Muscle of back (tissue), 11 donors: ENCODE measurements around the gene EHBP1. TPM values are rescaled to one million over a fixed set of nuclear protein-coding genes. Genes with fewer than 3 reads are reported as not detected.

Experiments used
- DNase-seq, 3 donors: peaks; one replicate each; pipeline versions ENCODE4 v3.0.0 to v3.0.0-alpha.2; 2013
- polyA plus RNA-seq, 10 donors: library from polyadenylated mRNA; unstranded; fragments of 120-200 nt; gene quantifications; one replicate each; pipeline ENCODE4 v1.2.1, GENCODE V29; 2013; ENCODE audit not compliant: insufficient read length in 10 of 10

The EHBP1 gene
- polyA plus RNA-seq, 10 donors = 24.7 to 41.5 (median 29.7) TPM

- DNase-seq = no peak
These were observed 107.7 kb downstream of the EHBP1 start for GRCh38 chr2:62812921-62813825.

- DNase-seq = peak; percentile 19 to 66 (median 34)
These were observed 108.6 kb downstream of the EHBP1 start for GRCh38 chr2:62814123-62814522.

DNA sequence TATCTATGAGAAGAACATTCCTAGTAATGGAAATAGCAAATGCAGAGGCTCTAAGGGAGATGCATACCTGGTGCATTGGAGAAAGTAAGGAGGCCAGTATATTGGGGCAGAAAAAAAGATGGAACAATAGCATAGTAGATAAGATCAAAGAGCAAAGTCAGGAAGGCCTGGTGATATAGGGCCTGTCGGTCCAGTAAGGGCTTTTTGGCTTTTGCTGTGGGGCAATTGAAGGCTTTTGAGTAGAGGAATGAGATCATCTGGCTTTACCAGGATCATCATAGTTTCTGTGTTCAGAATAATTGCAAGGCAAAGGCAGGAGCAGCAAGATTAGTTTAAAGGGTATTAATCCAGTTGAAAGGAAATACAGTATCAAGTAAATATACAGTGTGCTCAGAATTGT is 111.8 kb downstream of the EHBP1 start:
- no peak for DNase-seq

DNA sequence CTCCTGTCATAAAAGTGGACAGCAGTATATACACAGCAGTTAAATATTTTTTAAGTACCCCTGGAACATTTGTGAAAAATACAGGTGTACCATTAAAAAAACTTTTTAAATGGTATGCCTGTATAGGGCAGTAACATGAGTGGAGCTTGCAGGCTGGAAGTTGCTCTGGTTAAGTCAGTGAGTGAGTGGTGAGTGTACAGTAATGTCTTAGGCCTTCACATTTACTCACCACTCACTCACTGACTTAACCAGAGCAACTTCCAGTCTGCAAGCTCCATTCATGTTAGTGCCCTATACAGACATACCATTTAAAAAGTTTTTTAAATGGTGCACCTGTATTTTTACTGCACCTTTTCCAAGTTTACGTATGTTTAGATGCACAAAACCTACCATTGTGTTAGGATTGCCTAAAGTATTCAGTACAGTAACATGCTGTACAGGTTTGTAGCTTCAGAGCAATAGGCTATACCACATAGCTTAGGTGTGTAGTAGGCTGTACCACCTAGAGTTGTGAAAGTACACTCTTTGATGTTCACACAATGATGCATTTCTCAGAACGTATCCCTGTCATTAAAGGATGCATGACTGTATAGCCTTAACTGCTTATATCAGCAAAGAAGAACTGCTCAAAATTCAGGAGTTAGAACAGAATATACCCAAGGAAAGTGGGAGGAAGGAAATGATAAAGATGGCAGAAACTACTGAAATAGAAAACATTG is 112.6 kb downstream of the EHBP1 start:
- no peak for DNase-seq

- no peak for DNase-seq
These were observed 117.0 kb downstream of the EHBP1 start for GRCh38 chr2:62822549-62822948.

DNA sequence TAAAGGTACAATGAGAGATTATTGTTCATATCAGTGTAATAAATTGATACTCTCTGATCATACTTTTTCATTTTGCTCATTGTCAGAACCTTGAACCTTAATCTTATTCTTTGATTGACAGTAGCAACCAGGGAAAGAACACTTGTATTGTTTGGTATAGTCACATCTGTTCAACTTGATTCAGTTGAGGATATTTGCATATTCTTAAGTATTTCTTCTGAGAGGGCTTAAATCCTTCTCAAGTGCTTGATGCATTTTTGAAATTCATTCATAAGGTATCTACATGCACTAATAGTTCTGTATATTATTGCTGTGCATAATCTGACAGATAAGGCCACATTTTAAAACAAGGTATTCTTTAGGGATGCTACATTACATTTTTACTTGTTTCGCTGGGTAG is 118.9 kb downstream of the EHBP1 start:
- DNase-seq = no peak

DNA sequence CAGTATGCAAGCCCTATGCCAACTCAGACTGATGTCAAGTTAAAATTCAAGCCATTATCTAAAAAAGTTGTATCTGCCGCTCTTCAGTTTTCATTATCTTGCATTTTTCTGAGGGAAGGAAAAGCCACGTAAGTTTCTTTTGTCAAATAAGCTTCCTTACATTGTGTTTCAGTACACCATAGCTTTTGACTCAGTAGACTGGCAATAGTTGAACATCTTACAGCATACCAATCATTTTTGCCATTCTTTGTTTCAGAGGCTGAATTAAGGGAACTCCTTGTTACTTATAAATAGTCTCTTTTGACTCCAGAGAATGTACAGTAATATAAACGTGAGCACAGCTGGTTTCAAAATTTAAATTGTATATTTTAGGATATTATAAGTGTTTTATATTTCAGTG is 120.6 kb downstream of the EHBP1 start:
- DNase-seq = peak in 1 of 3 donors; percentile 15

DNA sequence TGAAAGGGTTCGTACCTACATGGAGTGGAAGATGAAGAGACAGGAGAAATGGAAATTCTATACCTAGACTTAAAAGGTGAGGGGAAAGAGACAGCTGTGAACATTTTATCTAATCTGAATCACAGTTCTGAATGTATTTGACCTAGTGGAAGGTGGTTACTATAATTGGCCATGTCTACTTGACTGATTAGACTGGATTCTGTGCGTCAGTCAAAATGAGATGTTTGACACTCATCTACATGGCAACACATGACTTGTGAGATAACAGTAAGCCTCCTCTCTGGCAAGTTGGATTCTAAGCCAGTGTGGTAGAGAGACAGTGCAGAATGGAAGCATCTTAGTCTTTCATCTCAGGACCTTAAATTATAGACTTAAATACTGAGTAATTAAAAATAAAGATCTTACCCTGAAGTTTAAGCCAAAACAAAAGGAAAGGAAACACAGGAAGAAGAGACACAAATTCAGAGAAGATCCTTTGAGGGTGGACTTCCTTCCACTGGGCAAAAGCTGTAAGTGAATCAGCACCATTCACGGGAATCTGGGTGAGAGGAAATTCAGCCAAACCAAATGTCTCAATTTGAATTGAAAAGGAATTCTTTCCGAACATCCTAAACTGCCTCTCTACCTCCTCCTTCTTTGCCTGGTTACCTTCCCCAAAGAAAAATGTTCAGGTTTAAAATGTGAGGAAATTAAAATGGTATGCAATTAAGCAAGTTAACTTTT is 121.6 kb downstream of the EHBP1 start:
- DNase-seq = no peak

DNA sequence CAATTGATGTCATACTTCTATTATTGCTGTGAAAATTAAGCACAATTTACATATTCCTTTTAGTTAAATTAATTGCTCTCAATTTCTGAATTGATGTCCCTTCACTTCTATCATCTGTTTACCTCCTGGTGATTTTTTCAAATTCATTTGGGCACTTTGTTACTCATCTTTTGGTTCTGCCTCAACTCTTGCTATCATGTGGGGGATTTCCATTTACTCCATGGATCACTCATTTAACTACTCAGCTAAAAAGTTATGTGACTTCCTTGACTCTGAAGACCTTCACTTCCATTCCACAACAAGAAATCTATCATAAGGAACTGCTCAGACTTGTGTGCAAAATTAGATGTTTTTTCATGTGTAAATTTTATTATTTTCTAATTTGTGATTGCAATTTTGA is 126.2 kb downstream of the EHBP1 start:
- no peak for DNase-seq

DNA sequence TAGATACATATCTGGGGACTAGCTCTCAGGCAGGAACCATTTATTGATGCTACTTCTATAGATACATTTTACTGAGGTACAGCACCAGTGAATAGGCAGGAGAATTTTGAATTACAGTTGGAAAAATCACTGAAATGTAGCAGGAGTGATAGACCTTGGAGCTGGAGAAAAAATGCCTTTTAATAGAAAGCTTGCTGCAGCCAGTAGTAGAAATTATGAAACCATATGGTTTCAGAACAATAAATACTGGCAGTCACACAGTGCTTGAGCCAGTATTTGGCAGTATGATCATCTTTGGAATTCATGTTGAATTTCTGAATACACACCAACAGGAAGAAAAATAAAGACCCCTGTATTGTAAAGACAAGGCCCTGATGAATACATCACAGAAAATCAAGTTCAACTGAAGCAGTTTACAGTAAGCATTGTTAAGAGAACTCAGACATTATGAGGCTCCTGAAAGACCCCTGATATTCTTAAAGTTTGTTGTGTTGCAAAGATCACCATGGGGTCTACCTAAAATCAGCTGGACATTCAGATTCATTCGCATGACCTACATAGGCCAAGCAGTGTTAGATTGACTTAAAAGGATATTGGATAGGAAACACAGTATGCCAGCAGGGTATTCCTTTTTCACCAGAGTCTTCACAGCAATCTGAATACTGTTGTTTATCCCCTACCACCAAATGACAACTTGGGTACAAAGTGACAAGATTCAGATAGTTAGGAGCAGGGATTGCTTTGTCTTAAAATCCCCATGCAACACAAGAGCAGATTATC is 139.0 kb downstream of the EHBP1 start:
- peak in 1 of 3 donors; percentile 19 for DNase-seq

DNA sequence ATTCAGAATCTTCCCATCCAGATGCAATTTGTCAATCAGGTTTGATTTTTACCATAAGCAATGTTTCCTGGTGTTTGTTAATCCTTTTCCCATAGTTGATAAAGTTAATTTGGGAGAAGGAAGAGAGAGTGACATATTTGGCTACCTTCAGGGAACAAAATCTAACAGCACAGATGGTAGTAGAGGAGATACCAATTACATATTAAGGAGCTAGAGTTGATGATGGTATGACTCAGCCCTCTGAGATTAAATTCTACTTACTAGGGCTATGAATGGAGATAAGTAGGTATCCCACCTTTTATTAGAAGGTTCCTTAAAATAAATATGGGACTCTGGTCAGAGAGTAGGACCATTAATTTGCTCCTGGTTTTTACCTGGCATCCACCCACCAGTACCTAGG is 139.7 kb downstream of the EHBP1 start:
- no peak for DNase-seq

- DNase-seq = no peak
These were observed 146.7 kb downstream of the EHBP1 start for GRCh38 chr2:62852254-62852653.

GRCh38 chr2:62854600-62855514 is 149.3 kb downstream of the EHBP1 start:
- DNase-seq = no peak

DNA sequence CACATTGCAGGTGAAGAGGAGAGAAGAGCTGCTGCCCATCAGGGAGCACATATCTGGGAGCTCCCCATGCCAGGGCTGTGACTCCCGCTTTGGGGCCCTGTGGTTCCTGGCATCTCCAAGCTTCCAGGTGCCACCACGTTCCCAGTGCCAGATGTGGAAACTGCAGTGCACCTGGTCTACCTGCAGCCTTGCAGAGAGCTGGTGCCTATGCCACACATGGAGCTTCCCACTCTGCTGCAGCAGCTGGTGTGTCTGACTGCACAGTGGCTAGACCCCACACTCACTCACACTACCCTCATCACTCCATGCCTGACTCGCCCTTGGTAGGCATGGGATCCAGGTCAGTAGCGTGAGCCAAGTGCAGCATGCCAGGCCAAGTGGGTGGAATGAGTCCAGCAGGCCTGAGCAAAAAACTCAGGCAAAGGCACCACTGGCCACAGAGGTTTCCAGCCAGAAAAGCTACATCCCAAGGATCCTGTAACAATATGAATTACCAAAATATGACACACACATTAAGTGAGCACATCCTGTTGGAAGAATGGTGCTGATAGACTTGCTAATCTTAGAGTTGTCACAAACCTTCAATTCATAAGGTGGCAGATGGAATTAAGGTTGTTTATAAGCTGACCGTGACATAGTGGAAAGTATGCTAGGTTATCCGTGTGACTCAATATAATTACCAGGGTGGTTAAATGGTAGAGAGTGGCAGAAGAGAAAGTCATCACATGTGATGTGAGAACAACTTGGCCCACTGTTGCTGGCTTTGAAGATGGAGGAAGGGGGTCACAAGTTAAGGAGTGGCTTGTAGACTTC is 150.9 kb downstream of the EHBP1 start:
- no peak for DNase-seq

GRCh38 chr2:62857139-62857931 is 151.8 kb downstream of the EHBP1 start:
- no peak for DNase-seq

GRCh38 chr2:62858231-62858832 is 152.8 kb downstream of the EHBP1 start:
- DNase-seq = no peak

- DNase-seq = no peak
These were observed 163.4 kb downstream of the EHBP1 start for GRCh38 chr2:62868947-62869346.

GRCh38 chr2:62870966-62871365 is 165.5 kb downstream of the EHBP1 start:
- DNase-seq = no peak
